A549 (cell line): ENCODE measurements around the gene DAB2IP. TPM values are rescaled to one million over a fixed set of nuclear protein-coding genes. Genes with fewer than 3 reads are reported as not detected.

Experiments used
- ATAC-seq, 2 experiments: fragments of 200-7000 bp in 1 of 2; fragments of >200 bp in 1 of 2; cut with Nextera tagmentation in 1 of 2; cut with Tn5 transposase in 1 of 2; 3 replicates each; pipeline versions ENCODE4 v1.8.0 to v1.9.1; 2018 to 2020; ENCODE audit warnings: mild to moderate bottlenecking in 1 of 2, moderate library complexity in 1 of 2
- CTCF ChIA-PET: fragments of 300-600 bp; sonication (Branson Sonifier 250); formaldehyde crosslinking; extraction: SDS; loops from one replicate; lab custom pipeline; 2021; ENCODE audit warnings: antibody characterized with exemption, inconsistent platforms; lab: Yijun Ruan, JAX
- POLR2A ChIA-PET: fragments of 350-600 bp; formaldehyde crosslinking; extraction: SDS; loops from one replicate; lab custom pipeline; 2021; ENCODE audit warnings: antibody characterized with exemption, inconsistent platforms; lab: Yijun Ruan, JAX
- DNase-seq, 2 experiments: peaks; one replicate each; pipeline versions ENCODE4 v3.0.0 to v3.0.0-alpha.2; 2011 to 2016; ENCODE audit warnings: low read depth in 1 of 2, low spot score in 1 of 2
- FAIRE-seq: peaks from 2 replicates; lab custom pipeline; 2011; peaks lifted over from hg19 to GRCh38; lab: Jason Lieb, UNC
- H3K27ac ChIP-seq, 2 experiments: fragments of >200 bp; sonication (Bioruptor Twin); formaldehyde crosslinking; 3 replicates each; pipeline ENCODE4 v1.5.1; 2016 to 2017
- H3K4me1 ChIP-seq: fragments of >200 bp; sonication (Bioruptor Twin); formaldehyde crosslinking; 3 replicates; pipeline ENCODE4 v1.6.1; 2016
- H3K4me2 ChIP-seq: fragments of >200 bp; sonication (Bioruptor Twin); formaldehyde crosslinking; 3 replicates; pipeline ENCODE4 v1.6.1; 2016
- H3K4me3 ChIP-seq: fragments of >200 bp; sonication (Bioruptor Twin); formaldehyde crosslinking; 3 replicates; pipeline ENCODE4 v1.5.1; 2016
- H3K9me3 ChIP-seq: fragments of >200 bp; sonication (Bioruptor Twin); formaldehyde crosslinking; 3 replicates; pipeline ENCODE4 v1.6.1; 2016
- EHF ChIP-seq: fragments of 250-450 bp; sonication (Bioruptor Pico); IDR thresholded peaks from 2 replicates; pipeline ENCODE4 v1.5.0; 2020; ENCODE audit warnings: mild to moderate bottlenecking
- EP300 ChIP-seq, 2 experiments: fragments of >200 bp; sonication (Bioruptor Twin); formaldehyde crosslinking; IDR thresholded peaks; 2 replicates in 1 of 2; 3 replicates in 1 of 2; pipeline ENCODE4 v1.6.1; 2016 to 2017
- HDAC2 ChIP-seq: fragments of 200-600 bp; sonication (generic); IDR thresholded peaks from 2 replicates; pipeline ENCODE4 v1.6.1; 2016
- HEYL ChIP-seq: fragments of 250-450 bp; sonication (Bioruptor Pico); IDR thresholded peaks from 2 replicates; pipeline ENCODE4 v1.8.0; 2021; ENCODE audit warnings: mild to moderate bottlenecking, moderate library complexity
- HOXA7 ChIP-seq: fragments of 250-450 bp; sonication (Bioruptor Pico); IDR thresholded peaks from 2 replicates; pipeline ENCODE4 v1.5.0; 2020; ENCODE audit warnings: mild to moderate bottlenecking, moderate library complexity
- HOXB13 ChIP-seq: fragments of 250-450 bp; sonication (Bioruptor Pico); IDR thresholded peaks from 2 replicates; pipeline ENCODE4 v1.5.0; 2020; ENCODE audit warnings: low read depth, mild to moderate bottlenecking, moderate library complexity
- JUN ChIP-seq, 2 experiments: fragments of >200 bp; sonication (Bioruptor Twin); formaldehyde crosslinking; IDR thresholded peaks; 2 replicates in 1 of 2; 3 replicates in 1 of 2; pipeline ENCODE4 v1.6.1; 2016 to 2017
- JUNB ChIP-seq: fragments of >200 bp; sonication (Bioruptor Twin); formaldehyde crosslinking; IDR thresholded peaks from 2 replicates; pipeline ENCODE4 v1.6.1; 2016
- KDM1A ChIP-seq: fragments of 200-600 bp; sonication (generic); IDR thresholded peaks from 2 replicates; pipeline ENCODE4 v1.6.1; 2016; ENCODE audit warnings: low read depth, mild to moderate bottlenecking
- MAZ ChIP-seq: fragments of 150-350 bp; IDR thresholded peaks from 2 replicates; pipeline ENCODE4 v1.6.1; 2014; ENCODE audit warnings: antibody characterized with exemption, low read depth, low read length, borderline replicate concordance
- PHF8 ChIP-seq: fragments of 200-600 bp; sonication (generic); IDR thresholded peaks from 2 replicates; pipeline ENCODE4 v1.6.1; 2016; ENCODE audit warnings: low read depth, mild to moderate bottlenecking, antibody characterized with exemption, moderate library complexity, borderline replicate concordance
- RAD21 ChIP-seq, 2 experiments: fragments of >200 bp in 1 of 2; sonication (Bioruptor Twin) in 1 of 2; formaldehyde crosslinking in 1 of 2; IDR thresholded peaks in 1 of 2; conservative IDR thresholded peaks in 1 of 2; 2 replicates in 1 of 2; 3 replicates in 1 of 2; pipeline ENCODE4 v1.6.1; 2012 to 2018; ENCODE audit warnings: inconsistent platforms in 1 of 2
- RARB ChIP-seq: fragments of 250-450 bp; sonication (Bioruptor Pico); IDR thresholded peaks from 2 replicates; pipeline ENCODE4 v1.8.0; 2021; ENCODE audit warnings: mild to moderate bottlenecking, moderate library complexity
- RCOR1 ChIP-seq: fragments of 150-350 bp; IDR thresholded peaks from 2 replicates; pipeline ENCODE4 v1.6.1; 2014; ENCODE audit warnings: antibody characterized with exemption, low read length, low read depth
- SREBF2 ChIP-seq: fragments of 450-650 bp; IDR thresholded peaks from 2 replicates; pipeline ENCODE4 v1.6.1; 2014; ENCODE audit warnings: mild to moderate bottlenecking, moderate library complexity
- TP53 ChIP-seq: fragments of 250-450 bp; sonication (Bioruptor Pico); IDR thresholded peaks from 2 replicates; pipeline ENCODE4 v1.5.0; 2021; ENCODE audit warnings: mild to moderate bottlenecking, moderate library complexity
- ZC3H11A ChIP-seq: fragments of 450-650 bp; IDR thresholded peaks from 2 replicates; pipeline ENCODE4 v1.6.1; 2014; ENCODE audit warnings: antibody characterized with exemption, mild to moderate bottlenecking
- ZFP36 ChIP-seq: fragments of 450-650 bp; IDR thresholded peaks from 2 replicates; pipeline ENCODE4 v1.6.1; 2014; ENCODE audit warnings: borderline replicate concordance; ENCODE audit not compliant: partially characterized antibody
- ZNF302 ChIP-seq: fragments of 250-450 bp; sonication (Bioruptor Pico); IDR thresholded peaks from 2 replicates; pipeline ENCODE4 v1.9.0; 2021; ENCODE audit warnings: inconsistent platforms, mild to moderate bottlenecking, moderate library complexity
- ZSCAN20 ChIP-seq: fragments of 250-450 bp; sonication (Bioruptor Pico); IDR thresholded peaks from 2 replicates; pipeline ENCODE4 v1.8.0; 2022; ENCODE audit warnings: mild to moderate bottlenecking, moderate library complexity
- WGBS: methylation state at CpG from one replicate; pipeline ENCODE4 v1.1.6; 2017; ENCODE audit errors: missing lambda C conversion rate; 5-methylcytosine and 5-hydroxymethylcytosine counted together
- polyA plus RNA-seq, 4 experiments: library from polyadenylated mRNA; depleted of rRNA in 3 of 4; stranded (reverse); fragments of >200 nt; fragmentation: RNase III in 1 of 4; extraction: RNeasy Plus Mini Kit Qiagen cat#74134 plus additional on column Dnase treatment in 1 of 4; gene quantifications; 2 replicates in 3 of 4; 3 replicates in 1 of 4; pipeline ENCODE4 v1.2.3, GENCODE V29; 2011 to 2017
- TF ChIP-seq, protein P1 (sequence below): fragments of >200 bp; sonication (Bioruptor Twin); formaldehyde crosslinking; IDR thresholded peaks from 3 replicates; pipeline ENCODE4 v1.5.1; 2016
- TF ChIP-seq, protein P2 (sequence below): fragments of >200 bp; sonication (Bioruptor Twin); formaldehyde crosslinking; IDR thresholded peaks from 3 replicates; pipeline ENCODE4 v1.6.1; 2016
- TF ChIP-seq, protein P3 (sequence below): fragments of 150-350 bp; IDR thresholded peaks from 2 replicates; pipeline ENCODE4 v1.6.1; 2014; ENCODE audit warnings: low read depth, mild to moderate bottlenecking, low read length

DAB2IP gene
- polyA plus RNA-seq, 2 of the 4 experiments (the other 2 are of a cell fraction) = 9.7 to 13.9 TPM

DNA sequence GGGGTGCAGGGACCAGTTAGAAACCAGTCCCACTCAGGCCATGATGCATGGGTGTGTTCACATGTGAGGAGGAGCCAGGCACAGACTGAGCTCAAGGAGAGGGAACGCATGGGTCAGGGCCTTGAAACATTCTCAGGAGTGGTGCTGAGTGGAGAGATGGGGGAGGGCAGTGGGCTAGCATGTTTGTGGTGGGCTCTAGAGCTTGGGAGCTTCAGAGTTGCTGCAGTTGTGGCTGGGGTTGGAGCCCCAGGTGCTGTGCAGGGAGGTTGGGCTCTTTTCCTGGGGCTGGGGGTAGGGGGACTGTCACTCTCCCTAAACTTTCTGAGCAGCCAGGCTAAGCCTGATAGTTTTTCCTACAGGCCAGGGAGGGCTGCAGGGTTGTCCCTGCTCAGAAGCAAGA is 95.4 kb downstream of the DAB2IP start:
- Histone ChIP-seq H3K9me3 (no peaks in the 10 kb centered on the region), H3K4me1 (peaks cover 24% of the 10 kb centered on the region), H3K4me2 (no peak overlapping the region)
- DNase-seq (no peak), ATAC-seq (no peak), FAIRE-seq (no peak)
- CTCF ChIA-PET = interaction anchor here (0.6 to 3.3 kb wide), 10 partner anchors 9 to 243 kb away, joined by 3 to 20 read pairs (median 5); no protein-coding TSS in a partner anchor
- TF ChIP-seq, protein P1, sequence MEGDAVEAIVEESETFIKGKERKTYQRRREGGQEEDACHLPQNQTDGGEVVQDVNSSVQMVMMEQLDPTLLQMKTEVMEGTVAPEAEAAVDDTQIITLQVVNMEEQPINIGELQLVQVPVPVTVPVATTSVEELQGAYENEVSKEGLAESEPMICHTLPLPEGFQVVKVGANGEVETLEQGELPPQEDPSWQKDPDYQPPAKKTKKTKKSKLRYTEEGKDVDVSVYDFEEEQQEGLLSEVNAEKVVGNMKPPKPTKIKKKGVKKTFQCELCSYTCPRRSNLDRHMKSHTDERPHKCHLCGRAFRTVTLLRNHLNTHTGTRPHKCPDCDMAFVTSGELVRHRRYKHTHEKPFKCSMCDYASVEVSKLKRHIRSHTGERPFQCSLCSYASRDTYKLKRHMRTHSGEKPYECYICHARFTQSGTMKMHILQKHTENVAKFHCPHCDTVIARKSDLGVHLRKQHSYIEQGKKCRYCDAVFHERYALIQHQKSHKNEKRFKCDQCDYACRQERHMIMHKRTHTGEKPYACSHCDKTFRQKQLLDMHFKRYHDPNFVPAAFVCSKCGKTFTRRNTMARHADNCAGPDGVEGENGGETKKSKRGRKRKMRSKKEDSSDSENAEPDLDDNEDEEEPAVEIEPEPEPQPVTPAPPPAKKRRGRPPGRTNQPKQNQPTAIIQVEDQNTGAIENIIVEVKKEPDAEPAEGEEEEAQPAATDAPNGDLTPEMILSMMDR = no peak
- TF ChIP-seq JUN (IDR thresholded peaks at IDR 0.05) (no peak), TP53 (no peak), JUNB (no peak), HOXB13 (no peak), EP300 (IDR thresholded peaks at IDR 0.05) (no peak), ZSCAN20 (CRISPR knock-in tag) (no peak), MAZ (no peak), RARB (no peak), ZNF302 (CRISPR knock-in tag) (no peak), SREBF2 (no peak), ZFP36 (no peak), EHF (CRISPR knock-in tag) (no peak), RCOR1 (no peak), RAD21 (conservative IDR thresholded peaks at IDR 0.05 in 1 of 2, IDR thresholded peaks at IDR 0.05 in 1 of 2) (no peak)
- TF ChIP-seq, all 56 proteins: peak for 0
- no peak overlapping the region for H3K27ac ChIP-seq
- no peak overlapping the region for H3K4me3 ChIP-seq
- POLR2A ChIA-PET = no interaction called here
- 80% methylated on average over 1 of the region's 1 CpG for WGBS

DNA sequence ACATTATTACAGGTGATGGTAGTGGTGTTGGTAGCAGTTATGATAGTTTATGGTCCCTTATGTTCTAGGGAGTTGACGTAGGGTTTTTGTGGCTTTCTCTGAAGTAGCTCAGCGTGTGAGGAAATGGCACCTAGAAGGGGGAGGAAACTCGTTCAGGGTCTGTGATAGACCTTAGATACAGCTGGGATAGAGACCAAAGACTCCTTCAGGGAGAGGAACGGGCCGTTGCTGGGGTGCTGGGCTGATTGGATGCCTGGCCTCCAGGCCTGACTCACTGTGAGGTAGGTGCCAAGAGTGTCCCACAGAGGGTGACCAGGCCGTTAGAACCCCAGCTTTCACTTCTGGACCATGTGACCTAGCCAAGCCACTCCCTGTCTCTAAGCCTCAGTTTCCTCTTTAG is 96.6 kb downstream of the DAB2IP start:
- POLR2A ChIA-PET = no interaction called here
- Histone ChIP-seq H3K4me3 (no peak overlapping the region), H3K4me2 (no peak overlapping the region), H3K9me3 (no peaks in the 10 kb centered on the region), H3K4me1 (peaks cover 21% of the 10 kb centered on the region), H3K27ac (no peak overlapping the region)
- FAIRE-seq (no peak), ATAC-seq (no peak), DNase-seq (no peak)
- no peak for TF ChIP-seq TP53
- TF ChIP-seq, protein P2, sequence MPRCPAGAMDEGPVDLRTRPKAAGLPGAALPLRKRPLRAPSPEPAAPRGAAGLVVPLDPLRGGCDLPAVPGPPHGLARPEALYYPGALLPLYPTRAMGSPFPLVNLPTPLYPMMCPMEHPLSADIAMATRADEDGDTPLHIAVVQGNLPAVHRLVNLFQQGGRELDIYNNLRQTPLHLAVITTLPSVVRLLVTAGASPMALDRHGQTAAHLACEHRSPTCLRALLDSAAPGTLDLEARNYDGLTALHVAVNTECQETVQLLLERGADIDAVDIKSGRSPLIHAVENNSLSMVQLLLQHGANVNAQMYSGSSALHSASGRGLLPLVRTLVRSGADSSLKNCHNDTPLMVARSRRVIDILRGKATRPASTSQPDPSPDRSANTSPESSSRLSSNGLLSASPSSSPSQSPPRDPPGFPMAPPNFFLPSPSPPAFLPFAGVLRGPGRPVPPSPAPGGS = no peak
- no peak for TF ChIP-seq RAD21 (conservative IDR thresholded peaks at IDR 0.05 in 1 of 2, IDR thresholded peaks at IDR 0.05 in 1 of 2)
- TF ChIP-seq HEYL (CRISPR knock-in tag) = no peak
- no peak for TF ChIP-seq HOXA7
- TF ChIP-seq ZNF302 (CRISPR knock-in tag) = no peak
- 76% methylated on average over 6 of the region's 6 CpGs for WGBS
- CTCF ChIA-PET = interaction anchor here (0.6 to 2.7 kb wide), 3 partner anchors 11 to 30 kb away, joined by 3 to 8 read pairs (median 5); no protein-coding TSS in a partner anchor

DNA sequence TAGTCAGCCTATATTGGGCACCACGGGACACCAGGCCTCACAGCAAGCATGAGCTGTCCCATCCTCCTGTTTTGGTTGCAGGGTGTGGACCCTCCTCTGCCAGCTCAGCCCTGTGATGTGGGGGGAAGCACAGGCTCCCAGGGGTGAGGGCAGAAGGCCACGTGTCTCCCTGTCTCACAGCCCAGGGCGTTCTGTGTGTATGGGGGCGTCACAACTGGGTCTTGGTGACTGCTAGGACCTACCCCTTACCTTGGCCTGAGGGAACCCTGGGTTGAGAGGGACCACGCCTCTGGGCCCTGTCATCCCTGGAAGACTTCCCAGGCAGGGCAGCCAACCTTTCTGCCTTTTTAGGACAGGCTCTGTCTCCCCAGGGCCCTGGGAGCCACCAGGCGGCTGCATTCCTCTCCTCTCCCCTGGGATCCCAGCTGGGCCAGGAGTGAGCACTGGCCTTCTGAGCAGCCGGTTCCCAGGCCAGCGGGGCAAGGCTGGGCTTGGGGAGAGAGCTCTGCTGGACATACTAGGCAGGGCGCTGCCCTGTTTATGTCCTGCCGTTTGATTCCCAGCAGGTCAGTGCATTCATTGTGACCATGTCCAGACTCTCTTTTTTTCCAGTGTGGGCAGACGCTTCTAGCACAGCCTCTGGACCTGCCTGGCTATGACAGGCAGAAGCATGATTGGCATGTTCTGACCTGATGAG is 97.4 kb downstream of the DAB2IP start:
- no peak for TF ChIP-seq KDM1A
- TF ChIP-seq HDAC2 = no peak
- TF ChIP-seq HOXA7 = no peak
- TF ChIP-seq, protein P3, sequence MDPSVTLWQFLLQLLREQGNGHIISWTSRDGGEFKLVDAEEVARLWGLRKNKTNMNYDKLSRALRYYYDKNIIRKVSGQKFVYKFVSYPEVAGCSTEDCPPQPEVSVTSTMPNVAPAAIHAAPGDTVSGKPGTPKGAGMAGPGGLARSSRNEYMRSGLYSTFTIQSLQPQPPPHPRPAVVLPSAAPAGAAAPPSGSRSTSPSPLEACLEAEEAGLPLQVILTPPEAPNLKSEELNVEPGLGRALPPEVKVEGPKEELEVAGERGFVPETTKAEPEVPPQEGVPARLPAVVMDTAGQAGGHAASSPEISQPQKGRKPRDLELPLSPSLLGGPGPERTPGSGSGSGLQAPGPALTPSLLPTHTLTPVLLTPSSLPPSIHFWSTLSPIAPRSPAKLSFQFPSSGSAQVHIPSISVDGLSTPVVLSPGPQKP = no peak
- no peak for TF ChIP-seq HEYL (CRISPR knock-in tag)
- TF ChIP-seq PHF8 = no peak
- no peak for TF ChIP-seq ZC3H11A
- no peak for TF ChIP-seq JUNB
- POLR2A ChIA-PET = no interaction called here
- Histone ChIP-seq H3K4me3 (no peak overlapping the region), H3K4me2 (no peak overlapping the region), H3K9me3 (no peaks in the 10 kb centered on the region), H3K27ac (no peak overlapping the region), H3K4me1 (peaks cover 17% of the 10 kb centered on the region)
- CTCF ChIA-PET = interaction anchor here (1.4 to 2.7 kb wide), 2 partner anchors 10 to 14 kb away, joined by 5 to 8 read pairs; no protein-coding TSS in a partner anchor
- 83% methylated on average over 8 of the region's 11 CpGs for WGBS
- no peak for FAIRE-seq
- no peak for DNase-seq
- no peak for ATAC-seq
